HUES48 (cell line): ENCODE measurements around the gene SV2C.

Experiments
- H3K27ac ChIP-seq: one replicate; pipeline ENCODE4 v1.7.0; 2013; ENCODE audit warnings: low read depth, low read length, inconsistent platforms
- H3K27me3 ChIP-seq: 2 replicates; pipeline ENCODE4 v1.6.1; 2013; ENCODE audit warnings: mild to moderate bottlenecking, low read length; ENCODE audit not compliant: control insufficient read depth, insufficient read depth
- H3K36me3 ChIP-seq: 2 replicates; pipeline ENCODE4 v1.6.1; 2013; ENCODE audit warnings: low read length; ENCODE audit not compliant: control insufficient read depth, insufficient read depth
- H3K4me1 ChIP-seq: 2 replicates; pipeline ENCODE4 v1.6.1; 2013; ENCODE audit warnings: mild to moderate bottlenecking, low read length; ENCODE audit not compliant: control insufficient read depth, insufficient read depth
- H3K4me3 ChIP-seq: 2 replicates; pipeline ENCODE4 v1.5.1; 2013; ENCODE audit warnings: mild to moderate bottlenecking, low read depth, low read length
- H3K9ac ChIP-seq: 2 replicates; pipeline ENCODE4 v1.6.1; 2013; ENCODE audit warnings: mild to moderate bottlenecking, low read depth, low read length, moderate library complexity
- H3K9me3 ChIP-seq: 2 replicates; pipeline ENCODE4 v1.6.1; 2013; ENCODE audit warnings: low read length; ENCODE audit not compliant: control insufficient read depth, insufficient read depth

SV2C gene

DNA sequence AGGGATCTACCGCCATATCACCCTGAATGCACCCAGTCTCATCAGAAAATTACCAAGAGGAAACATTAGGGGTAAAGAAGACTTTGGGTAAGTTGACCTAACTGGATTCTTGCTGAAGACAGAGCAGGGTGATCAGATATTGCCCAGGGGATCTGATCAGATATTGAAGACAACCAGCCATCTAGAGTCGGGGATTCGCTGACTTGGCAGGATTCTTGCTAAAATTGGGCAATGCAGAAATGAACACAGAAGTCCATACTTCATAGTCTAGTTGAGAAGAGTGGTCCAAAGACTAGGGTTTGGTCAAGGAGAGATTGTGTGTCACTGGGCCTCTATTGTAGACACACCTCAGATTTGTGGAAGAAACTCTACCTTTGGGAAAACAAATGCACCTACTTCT is 107.2 kb downstream of the SV2C start:
- H3K36me3 ChIP-seq: no peaks in the 10 kb centered on the region
- no peak overlapping the region for H3K27ac ChIP-seq
- H3K4me3 ChIP-seq: no peak overlapping the region
- H3K4me1 ChIP-seq: peaks cover 10% of the 10 kb centered on the region
- H3K27me3 ChIP-seq: no peaks in the 10 kb centered on the region
- H3K9me3 ChIP-seq: no peaks in the 10 kb centered on the region
- H3K9ac ChIP-seq: no peak overlapping the region

- no peaks in the 10 kb centered on the region for H3K36me3 ChIP-seq
Observed at GRCh38 chr5:76192837-76193236, 109.7 kb downstream of the SV2C start.

DNA sequence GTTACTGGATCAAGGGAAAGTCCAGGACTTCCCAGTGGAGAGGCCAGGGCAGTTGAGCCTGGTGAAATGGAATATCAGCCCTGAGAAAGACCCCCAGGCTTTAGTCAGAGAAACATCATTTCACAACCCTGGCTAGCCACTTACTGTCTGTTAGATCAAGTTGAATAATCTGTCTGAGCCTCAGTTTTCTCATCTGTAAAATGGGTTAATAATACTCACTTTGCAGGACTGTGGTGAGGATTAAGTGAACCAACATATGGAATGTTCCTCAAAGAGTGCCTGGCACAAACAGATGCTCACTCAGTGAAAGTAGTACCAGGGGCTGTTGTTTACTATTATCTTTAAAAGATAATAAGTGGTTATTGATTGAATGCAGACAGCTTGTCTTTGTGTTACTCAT is 110.5 kb downstream of the SV2C start:
- H3K27ac ChIP-seq: no peak overlapping the region
- no peak overlapping the region for H3K4me3 ChIP-seq
- H3K4me1 ChIP-seq: peaks cover 33% of the 10 kb centered on the region
- no peaks in the 10 kb centered on the region for H3K27me3 ChIP-seq
- no peak overlapping the region for H3K9ac ChIP-seq
- no peaks in the 10 kb centered on the region for H3K9me3 ChIP-seq
- no peaks in the 10 kb centered on the region for H3K36me3 ChIP-seq

More at GRCh38 chr5:76192837-76193236, 109.7 kb downstream of the SV2C start:
- Histone ChIP-seq H3K9me3 (no peaks in the 10 kb centered on the region), H3K27me3 (no peaks in the 10 kb centered on the region), H3K27ac (no peak overlapping the region), H3K9ac (no peak overlapping the region), H3K4me1 (peaks cover 31% of the 10 kb centered on the region), H3K4me3 (no peak overlapping the region)

- Histone ChIP-seq H3K36me3 (no peaks in the 10 kb centered on the region), H3K9me3 (no peaks in the 10 kb centered on the region), H3K27me3 (no peaks in the 10 kb centered on the region), H3K4me3 (no peak overlapping the region), H3K27ac (no peak overlapping the region), H3K9ac (no peak overlapping the region), H3K4me1 (peaks cover 33% of the 10 kb centered on the region)
Observed at GRCh38 chr5:76194340-76194739, 111.2 kb downstream of the SV2C start.

DNA sequence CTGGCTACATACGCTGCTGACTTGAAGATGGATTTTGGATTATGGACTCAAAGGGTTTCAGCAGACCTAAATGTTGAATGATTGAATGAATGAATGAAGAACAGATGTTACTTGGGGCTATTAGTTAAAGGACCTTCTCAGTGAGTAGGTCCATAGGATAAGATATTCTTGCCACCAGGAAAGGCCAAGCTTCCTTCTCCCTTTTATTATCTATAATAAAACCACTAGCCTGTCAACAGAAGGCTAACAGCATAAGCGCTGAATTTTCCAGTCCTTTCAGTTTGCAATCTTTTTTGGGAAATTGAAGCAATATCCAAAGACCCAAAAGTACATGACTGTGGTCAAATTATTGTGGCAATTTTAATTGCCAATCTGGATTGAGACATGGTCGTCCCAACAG is 113.3 kb downstream of the SV2C start:
- Histone ChIP-seq H3K4me3 (no peak overlapping the region), H3K27me3 (no peaks in the 10 kb centered on the region), H3K4me1 (peaks cover 33% of the 10 kb centered on the region), H3K27ac (peak overlapping the region; percentile 6), H3K36me3 (no peaks in the 10 kb centered on the region), H3K9me3 (no peaks in the 10 kb centered on the region), H3K9ac (no peak overlapping the region)

GRCh38 chr5:76196886-76197489 is 113.8 kb downstream of the SV2C start:
- no peaks in the 10 kb centered on the region for H3K9me3 ChIP-seq
- no peaks in the 10 kb centered on the region for H3K27me3 ChIP-seq
- no peak overlapping the region for H3K9ac ChIP-seq
- peak overlapping the region; percentile 53 for H3K27ac ChIP-seq
- no peaks in the 10 kb centered on the region for H3K36me3 ChIP-seq
- 0 out of 2 replicates have a peak overlapping the region, but pooled peaks have one; percentile 19 for H3K4me3 ChIP-seq
- peaks cover 33% of the 10 kb centered on the region for H3K4me1 ChIP-seq

GRCh38 chr5:76197726-76198125 is 114.5 kb downstream of the SV2C start:
- no peak overlapping the region for H3K9ac ChIP-seq
- no peaks in the 10 kb centered on the region for H3K9me3 ChIP-seq
- no peak overlapping the region for H3K4me3 ChIP-seq
- H3K27me3 ChIP-seq: no peaks in the 10 kb centered on the region
- peaks cover 33% of the 10 kb centered on the region for H3K4me1 ChIP-seq
- H3K36me3 ChIP-seq: no peaks in the 10 kb centered on the region
- no peak overlapping the region for H3K27ac ChIP-seq

- Histone ChIP-seq H3K27ac (no peak overlapping the region), H3K9ac (no peak overlapping the region), H3K9me3 (no peaks in the 10 kb centered on the region), H3K4me3 (no peak overlapping the region), H3K36me3 (no peaks in the 10 kb centered on the region), H3K4me1 (peaks cover 29% of the 10 kb centered on the region), H3K27me3 (no peaks in the 10 kb centered on the region)
Observed at GRCh38 chr5:76199336-76200318, 116.4 kb downstream of the SV2C start.

- no peaks in the 10 kb centered on the region for H3K9me3 ChIP-seq
- no peak overlapping the region for H3K27ac ChIP-seq
- H3K9ac ChIP-seq: no peak overlapping the region
- peaks cover 11% of the 10 kb centered on the region for H3K4me1 ChIP-seq
- no peaks in the 10 kb centered on the region for H3K36me3 ChIP-seq
- no peak overlapping the region for H3K4me3 ChIP-seq
- no peaks in the 10 kb centered on the region for H3K27me3 ChIP-seq
Observed at GRCh38 chr5:76202182-76202581, 119.0 kb downstream of the SV2C start.

DNA sequence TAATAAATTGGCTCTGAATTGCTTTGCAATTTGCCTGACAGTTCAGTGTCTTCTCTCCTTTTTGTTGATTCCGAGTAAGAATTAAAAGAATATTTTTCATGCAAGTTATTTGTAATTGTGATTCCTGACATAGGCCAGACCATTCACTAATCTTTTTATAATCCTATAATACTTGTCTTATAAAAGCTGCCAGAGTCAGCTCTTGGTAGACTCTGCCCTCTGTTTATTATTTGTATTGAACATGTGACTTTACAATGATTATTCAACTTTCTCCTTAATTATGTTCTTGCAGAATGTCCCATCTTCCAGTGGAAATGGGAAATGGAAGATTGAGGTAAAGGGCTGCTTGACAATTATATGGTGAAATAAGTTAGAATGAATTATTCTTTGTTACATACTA is 121.0 kb downstream of the SV2C start:
- Histone ChIP-seq H3K4me1 (peaks cover 3% of the 10 kb centered on the region; the same call in 1 of the 2 replicates), H3K36me3 (no peaks in the 10 kb centered on the region), H3K27ac (no peak overlapping the region), H3K27me3 (no peaks in the 10 kb centered on the region), H3K4me3 (no peak overlapping the region), H3K9me3 (no peaks in the 10 kb centered on the region; the same call in 1 of the 2 replicates), H3K9ac (no peak overlapping the region)

DNA sequence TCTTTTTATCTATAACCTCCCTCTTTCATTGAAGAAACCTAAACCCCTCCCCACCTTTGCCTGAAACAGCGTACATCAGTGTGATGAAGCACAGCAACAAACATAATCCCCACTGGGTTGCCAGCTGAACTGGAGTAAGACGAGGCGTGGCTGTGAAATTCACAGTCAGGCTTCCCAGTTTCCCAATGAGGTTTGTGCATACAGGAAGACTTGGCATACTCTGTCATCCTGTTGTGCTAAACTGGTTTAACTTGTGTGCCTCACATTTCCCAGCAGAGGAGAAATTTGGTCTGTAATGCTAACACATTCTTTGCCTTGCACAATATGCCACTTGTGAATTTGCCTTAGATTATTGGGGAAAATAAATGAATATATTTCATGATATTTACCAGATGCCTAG is 121.5 kb downstream of the SV2C start:
- Histone ChIP-seq H3K27me3 (no peaks in the 10 kb centered on the region), H3K4me1 (peaks cover 3% of the 10 kb centered on the region; the same call in 1 of the 2 replicates), H3K4me3 (no peak overlapping the region), H3K9me3 (peaks cover 5% of the 10 kb centered on the region; the same call in 1 of the 2 replicates), H3K36me3 (no peaks in the 10 kb centered on the region), H3K9ac (no peak overlapping the region), H3K27ac (no peak overlapping the region)
